ENCODE data around the gene RSF1.

The RSF1 gene

GRCh38 chr11:77775936-77776335 lies 44.6 kb downstream of the RSF1 start:
- Histone ChIP-seq H2BK120ac (ENCODE audit: low read depth, low read length) (no peak overlapping the region), H3K36me3 (replicated peaks in 1 of 2; ENCODE audit: control insufficient read depth in 2 of 2, insufficient read depth in 2 of 2, low read length in 2 of 2) (peaks cover 0 to 14% of the 10 kb centered on the region in 2 donors)
- WGBS, 2 donors (ENCODE audit: extremely low coverage in 2 of 2, insufficient read length in 2 of 2, insufficient replicate concordance in 1 of 2): no CpG with 5 or more reads among the region's 2 CpGs

GRCh38 chr11:77771135-77771534 lies 49.4 kb downstream of the RSF1 start:
- Histone ChIP-seq H3K36me3 (replicated peaks in 1 of 2; ENCODE audit: control insufficient read depth in 2 of 2, insufficient read depth in 2 of 2, low read length in 2 of 2) (peaks cover 0 to 14% of the 10 kb centered on the region in 2 donors), H2AFZ (ENCODE audit: low read length) (no peak overlapping the region), H3K14ac (ENCODE audit: low read length) (no peak overlapping the region), H2AK5ac (ENCODE audit: low read depth, low read length) (no peak overlapping the region), H2BK12ac (ENCODE audit: low read length) (no peak overlapping the region), H4K8ac (ENCODE audit: low read depth, low read length) (no peak overlapping the region), H3K27me3 (ENCODE audit: control insufficient read depth in 3 of 3, insufficient read depth in 3 of 3, low read depth in 1 of 3, low read length in 3 of 3) (no peaks in the 10 kb centered on the region), H2BK120ac (ENCODE audit: low read depth, low read length) (no peak overlapping the region), H4K91ac (ENCODE audit: low read depth, low read length, poor library complexity) (no peak overlapping the region), H3K23ac (ENCODE audit: low read depth, low read length, poor library complexity) (no peak overlapping the region), H3K4me3 (ENCODE audit: low read length in 2 of 2) (no peak overlapping the region), H3K18ac (ENCODE audit: low read length) (no peak overlapping the region), H3K27ac (replicated peaks; ENCODE audit: low read length) (no peak overlapping the region), H2BK5ac (ENCODE audit: low read length) (no peak overlapping the region), H3K4me1 (ENCODE audit: control insufficient read depth in 2 of 2, insufficient read depth in 1 of 2, low read depth in 1 of 2, low read length in 2 of 2) (no peaks in the 10 kb centered on the region), H3K9ac (ENCODE audit: low read depth, low read length, poor library complexity) (no peak overlapping the region), H3K9me3 (replicated peaks in 1 of 2; ENCODE audit: control insufficient read depth in 2 of 2, insufficient read depth in 1 of 2, low read depth in 1 of 2, low read length in 2 of 2) (no peaks in the 10 kb centered on the region), H3K4me2 (ENCODE audit: insufficient read depth, low read length, poor library complexity, severe bottlenecking) (no peak overlapping the region), H3K79me1 (ENCODE audit: low read depth, low read length) (peaks cover 4% of the 10 kb centered on the region), H2BK15ac (ENCODE audit: low read length) (no peak overlapping the region), H3K4ac (ENCODE audit: low read length) (no peak overlapping the region)
- no peak for DNase-seq (ENCODE audit: low spot score)
- no CpG with 5 or more reads among the region's 4 CpGs for WGBS, 2 donors (ENCODE audit: extremely low coverage in 2 of 2, insufficient read length in 2 of 2, insufficient replicate concordance in 1 of 2)

More at GRCh38 chr11:77775936-77776335, 44.6 kb downstream of the RSF1 start:
- no peak overlapping the region for H3K4ac ChIP-seq (ENCODE audit: low read length)
- no peak overlapping the region for H3K9ac ChIP-seq (ENCODE audit: low read depth, low read length, poor library complexity)
- no peak overlapping the region for H2AK5ac ChIP-seq (ENCODE audit: low read depth, low read length)
- DNase-seq (ENCODE audit: low spot score): no peak
- no peak overlapping the region for H3K23ac ChIP-seq (ENCODE audit: low read depth, low read length, poor library complexity)
- H3K4me1 ChIP-seq (ENCODE audit: control insufficient read depth in 2 of 2, insufficient read depth in 1 of 2, low read depth in 1 of 2, low read length in 2 of 2): no peaks in the 10 kb centered on the region
- no peak overlapping the region for H2BK12ac ChIP-seq (ENCODE audit: low read length)
- H4K91ac ChIP-seq (ENCODE audit: low read depth, low read length, poor library complexity): no peak overlapping the region
- H3K27me3 ChIP-seq (ENCODE audit: control insufficient read depth in 3 of 3, insufficient read depth in 3 of 3, low read depth in 1 of 3, low read length in 3 of 3): no peaks in the 10 kb centered on the region
- H4K8ac ChIP-seq (ENCODE audit: low read depth, low read length): no peak overlapping the region
- H3K9me3 ChIP-seq (replicated peaks in 1 of 2; ENCODE audit: control insufficient read depth in 2 of 2, insufficient read depth in 1 of 2, low read depth in 1 of 2, low read length in 2 of 2): no peaks in the 10 kb centered on the region
- no peak overlapping the region for H3K18ac ChIP-seq (ENCODE audit: low read length)
- no peak overlapping the region for H3K4me2 ChIP-seq (ENCODE audit: insufficient read depth, low read length, poor library complexity, severe bottlenecking)
- no peak overlapping the region for H2BK15ac ChIP-seq (ENCODE audit: low read length)
- no peak overlapping the region for H2BK5ac ChIP-seq (ENCODE audit: low read length)
- no peak overlapping the region for H3K14ac ChIP-seq (ENCODE audit: low read length)
- H3K79me1 ChIP-seq (ENCODE audit: low read depth, low read length): peaks cover 3% of the 10 kb centered on the region
- H3K4me3 ChIP-seq (ENCODE audit: low read length in 2 of 2): no peak overlapping the region
- H2AFZ ChIP-seq (ENCODE audit: low read length): no peak overlapping the region
- no peak overlapping the region for H3K27ac ChIP-seq (replicated peaks; ENCODE audit: low read length)

- Histone ChIP-seq H2BK5ac (ENCODE audit: low read length) (no peak overlapping the region), H4K91ac (ENCODE audit: low read depth, low read length, poor library complexity) (no peak overlapping the region), H3K23ac (ENCODE audit: low read depth, low read length, poor library complexity) (no peak overlapping the region), H3K4me3 (ENCODE audit: low read length in 2 of 2) (no peak overlapping the region), H3K4me2 (ENCODE audit: insufficient read depth, low read length, poor library complexity, severe bottlenecking) (no peak overlapping the region), H2AFZ (ENCODE audit: low read length) (no peak overlapping the region), H3K27ac (replicated peaks; ENCODE audit: low read length) (no peak overlapping the region), H2BK120ac (ENCODE audit: low read depth, low read length) (no peak overlapping the region), H3K4me1 (ENCODE audit: control insufficient read depth in 2 of 2, insufficient read depth in 1 of 2, low read depth in 1 of 2, low read length in 2 of 2) (no peaks in the 10 kb centered on the region), H3K79me1 (ENCODE audit: low read depth, low read length) (peaks cover 4% of the 10 kb centered on the region), H3K18ac (ENCODE audit: low read length) (no peak overlapping the region), H2BK12ac (ENCODE audit: low read length) (no peak overlapping the region), H3K4ac (ENCODE audit: low read length) (no peak overlapping the region), H2AK5ac (ENCODE audit: low read depth, low read length) (no peak overlapping the region), H3K9ac (ENCODE audit: low read depth, low read length, poor library complexity) (no peak overlapping the region), H3K36me3 (replicated peaks in 1 of 2; ENCODE audit: control insufficient read depth in 2 of 2, insufficient read depth in 2 of 2, low read length in 2 of 2) (peaks cover 0 to 10% of the 10 kb centered on the region in 2 donors), H3K14ac (ENCODE audit: low read length) (no peak overlapping the region), H3K9me3 (replicated peaks in 1 of 2; ENCODE audit: control insufficient read depth in 2 of 2, insufficient read depth in 1 of 2, low read depth in 1 of 2, low read length in 2 of 2) (no peaks in the 10 kb centered on the region), H3K27me3 (ENCODE audit: control insufficient read depth in 3 of 3, insufficient read depth in 3 of 3, low read depth in 1 of 3, low read length in 3 of 3) (no peaks in the 10 kb centered on the region), H2BK15ac (ENCODE audit: low read length) (no peak overlapping the region), H4K8ac (ENCODE audit: low read depth, low read length) (no peak overlapping the region)
- DNase-seq (ENCODE audit: low spot score): no peak
Measured at GRCh38 chr11:77770629-77771028, 49.9 kb downstream of the RSF1 start.

GRCh38 chr11:77762426-77762825 lies 58.1 kb downstream of the RSF1 start:
- Histone ChIP-seq H3K18ac (ENCODE audit: low read length) (no peak overlapping the region), H3K36me3 (replicated peaks in 1 of 2; ENCODE audit: control insufficient read depth in 2 of 2, insufficient read depth in 2 of 2, low read length in 2 of 2) (peaks cover 9 to 66% of the 10 kb centered on the region in 2 donors), H2AK5ac (ENCODE audit: low read depth, low read length) (no peak overlapping the region), H3K9ac (ENCODE audit: low read depth, low read length, poor library complexity) (no peak overlapping the region), H3K27ac (replicated peaks; ENCODE audit: low read length) (no peak overlapping the region), H2BK5ac (ENCODE audit: low read length) (no peak overlapping the region), H2BK120ac (ENCODE audit: low read depth, low read length) (no peak overlapping the region), H3K27me3 (ENCODE audit: control insufficient read depth in 3 of 3, insufficient read depth in 3 of 3, low read depth in 1 of 3, low read length in 3 of 3) (no peaks in the 10 kb centered on the region), H3K79me1 (ENCODE audit: low read depth, low read length) (peaks cover 5% of the 10 kb centered on the region), H2BK15ac (ENCODE audit: low read length) (no peak overlapping the region), H2BK12ac (ENCODE audit: low read length) (no peak overlapping the region), H3K9me3 (replicated peaks in 1 of 2; ENCODE audit: control insufficient read depth in 2 of 2, insufficient read depth in 1 of 2, low read depth in 1 of 2, low read length in 2 of 2) (peaks cover 0 to 5% of the 10 kb centered on the region in 2 donors), H2AFZ (ENCODE audit: low read length) (no peak overlapping the region), H3K4ac (ENCODE audit: low read length) (no peak overlapping the region), H3K4me2 (ENCODE audit: insufficient read depth, low read length, poor library complexity, severe bottlenecking) (no peak overlapping the region), H4K91ac (ENCODE audit: low read depth, low read length, poor library complexity) (no peak overlapping the region), H3K4me1 (ENCODE audit: control insufficient read depth in 2 of 2, insufficient read depth in 1 of 2, low read depth in 1 of 2, low read length in 2 of 2) (peaks cover 0 to 2% of the 10 kb centered on the region in 2 donors), H3K4me3 (ENCODE audit: low read length in 2 of 2) (no peak overlapping the region), H3K14ac (ENCODE audit: low read length) (no peak overlapping the region), H4K8ac (ENCODE audit: low read depth, low read length) (no peak overlapping the region), H3K23ac (ENCODE audit: low read depth, low read length, poor library complexity) (no peak overlapping the region)
- no peak for DNase-seq (ENCODE audit: low spot score)
